ENCODE measurements around the gene RAB10. TPM values are rescaled to one million over a fixed set of nuclear protein-coding genes. Genes with fewer than 3 reads are reported as not detected.
"Not testable (repeated sequence)": the region's sequence is repeated elsewhere in the genome, so short reads cannot be mapped to it uniquely, and the experiment has no call there.

Gene RAB10
- total and polyA plus RNA-seq, 4 experiments from 2014 or later, result 67.8 to 108 (median 91.8) TPM

GRCh38 chr2:26103752-26104151 lies 69.9 kb downstream of the RAB10 start:
- no peaks in the 10 kb centered on the region for H3K9me3 ChIP-seq (ENCODE audit: control insufficient read depth in 1 of 2, low read length in 2 of 2)
- peaks cover 37% of the 10 kb centered on the region in 2 donors for H3K36me3 Mint-ChIP-seq
- POLR2A ChIA-PET (ENCODE audit: partially characterized antibody), result no interaction called here
- intact Hi-C loops (cut with micrococcal nuclease), result no loop called here
- no peak overlapping the region for H3K27ac ChIP-seq (ENCODE audit: low read depth, low read length)
- no peak overlapping the region for H3K27ac Mint-ChIP-seq
- peaks cover 10 to 33% (median 23%) of the 10 kb centered on the region in 4 donors for H3K4me1 Mint-ChIP-seq
- no peak overlapping the region for H3K4me3 ChIP-seq (ENCODE audit: low read length in 2 of 2)
- H3K36me3 ChIP-seq (ENCODE audit: insufficient read depth, low read length), result peaks cover 8% of the 10 kb centered on the region
- no peaks in the 10 kb centered on the region for H3K27me3 Mint-ChIP-seq
- no peaks in the 10 kb centered on the region for H3K27me3 ChIP-seq (ENCODE audit: insufficient read depth, low read length)
- DNase-seq, result no peak
- no peak overlapping the region for H3K4me3 Mint-ChIP-seq
- no peaks in the 10 kb centered on the region for H3K4me1 ChIP-seq (ENCODE audit: insufficient read depth, low read length)
- CTCF ChIA-PET (ENCODE audit: partially characterized antibody), result no interaction called here
- H3K9me3 Mint-ChIP-seq, result peaks cover 0 to 13% (median 0%) of the 10 kb centered on the region in 8 donors

GRCh38 chr2:26108701-26109100 lies 74.8 kb downstream of the RAB10 start:
- intact Hi-C loops (cut with micrococcal nuclease); H3K36me3 ChIP-seq (ENCODE audit: insufficient read depth, low read length); DNase-seq; H3K27me3 ChIP-seq (ENCODE audit: insufficient read depth, low read length); H3K27ac ChIP-seq (ENCODE audit: low read depth, low read length); H3K27me3 Mint-ChIP-seq; H3K4me3 Mint-ChIP-seq; H3K4me1 ChIP-seq (ENCODE audit: insufficient read depth, low read length); H3K9me3 ChIP-seq (ENCODE audit: control insufficient read depth in 1 of 2, low read length in 2 of 2); CTCF ChIA-PET (ENCODE audit: partially characterized antibody); POLR2A ChIA-PET (ENCODE audit: partially characterized antibody); H3K9me3 Mint-ChIP-seq; H3K27ac Mint-ChIP-seq; H3K4me3 ChIP-seq (ENCODE audit: low read length in 2 of 2): not testable (repeated sequence)
- Mint-ChIP-seq H3K36me3 (peaks cover 20 to 33% of the 10 kb centered on the region in 2 donors), H3K4me1 (peaks cover 7 to 13% (median 9%) of the 10 kb centered on the region in 4 donors)

- H3K36me3 Mint-ChIP-seq, result peaks cover 17 to 32% of the 10 kb centered on the region in 2 donors
- peaks cover 8 to 22% (median 8%) of the 10 kb centered on the region in 4 donors for H3K4me1 Mint-ChIP-seq
- H3K9me3 ChIP-seq (ENCODE audit: control insufficient read depth in 1 of 2, low read length in 2 of 2), result no peaks in the 10 kb centered on the region
- ChIA-PET CTCF (ENCODE audit: partially characterized antibody) (interaction anchor here (0.8 kb wide), 1 partner anchor 17 kb away, joined by 3 read pairs; no protein-coding TSS in a partner anchor), POLR2A (ENCODE audit: partially characterized antibody) (no interaction called here)
- no peaks in the 10 kb centered on the region for H3K27me3 ChIP-seq (ENCODE audit: insufficient read depth, low read length)
- intact Hi-C loops (cut with micrococcal nuclease), result no loop called here
- H3K27ac ChIP-seq (ENCODE audit: low read depth, low read length), result no peak overlapping the region
- no peak overlapping the region for H3K4me3 ChIP-seq (ENCODE audit: low read length in 2 of 2)
- no peak for DNase-seq
- no peak overlapping the region for H3K4me3 Mint-ChIP-seq
- H3K27me3 Mint-ChIP-seq, result no peaks in the 10 kb centered on the region
- no peaks in the 10 kb centered on the region for H3K9me3 Mint-ChIP-seq
- H3K4me1 ChIP-seq (ENCODE audit: insufficient read depth, low read length), result no peaks in the 10 kb centered on the region
- H3K27ac Mint-ChIP-seq, result no peak overlapping the region
- peaks cover 7% of the 10 kb centered on the region for H3K36me3 ChIP-seq (ENCODE audit: insufficient read depth, low read length)
Measured at GRCh38 chr2:26112201-26112600, 78.3 kb downstream of the RAB10 start.

- ChIA-PET POLR2A (ENCODE audit: partially characterized antibody) (no interaction called here), CTCF (ENCODE audit: partially characterized antibody) (no interaction called here)
- H3K9me3 Mint-ChIP-seq, result no peaks in the 10 kb centered on the region
- no peak overlapping the region for H3K4me3 ChIP-seq (ENCODE audit: low read length in 2 of 2)
- H3K4me1 Mint-ChIP-seq, result peaks cover 4 to 28% (median 10%) of the 10 kb centered on the region in 4 donors
- intact Hi-C loops (cut with micrococcal nuclease), result no loop called here
- H3K9me3 ChIP-seq (ENCODE audit: control insufficient read depth in 1 of 2, low read length in 2 of 2), result no peaks in the 10 kb centered on the region
- no peaks in the 10 kb centered on the region for H3K27me3 Mint-ChIP-seq
- peak overlapping the region in 2 of 7 donors; percentile 23 to 57 for H3K27ac Mint-ChIP-seq
- H3K27me3 ChIP-seq (ENCODE audit: insufficient read depth, low read length), result no peaks in the 10 kb centered on the region
- H3K27ac ChIP-seq (ENCODE audit: low read depth, low read length), result no peak overlapping the region
- H3K4me1 ChIP-seq (ENCODE audit: insufficient read depth, low read length), result no peaks in the 10 kb centered on the region
- H3K36me3 Mint-ChIP-seq, result peaks cover 17 to 32% of the 10 kb centered on the region in 2 donors
- no peak overlapping the region for H3K4me3 Mint-ChIP-seq
- peaks cover 7% of the 10 kb centered on the region for H3K36me3 ChIP-seq (ENCODE audit: insufficient read depth, low read length)
- DNase-seq, result no peak
Measured at GRCh38 chr2:26114151-26114550, 80.3 kb downstream of the RAB10 start.

- H3K27me3 ChIP-seq (ENCODE audit: insufficient read depth, low read length), result no peaks in the 10 kb centered on the region
- no peak for DNase-seq
- intact Hi-C loops (cut with micrococcal nuclease), result no loop called here
- Mint-ChIP-seq H3K4me1 (peaks cover 12 to 35% (median 18%) of the 10 kb centered on the region in 4 donors), H3K27ac (peak overlapping the region in 1 of 7 donors; percentile 67), H3K36me3 (peaks cover 10 to 13% of the 10 kb centered on the region in 2 donors), H3K4me3 (no peak overlapping the region), H3K9me3 (no peaks in the 10 kb centered on the region), H3K27me3 (no peaks in the 10 kb centered on the region)
- no peaks in the 10 kb centered on the region for H3K36me3 ChIP-seq (ENCODE audit: insufficient read depth, low read length)
- ChIA-PET POLR2A (ENCODE audit: partially characterized antibody) (no interaction called here), CTCF (ENCODE audit: partially characterized antibody) (interaction anchor here (1.3 kb wide), 1 partner anchor 31 kb away, joined by 4 read pairs; no protein-coding TSS in a partner anchor)
- H3K4me1 ChIP-seq (ENCODE audit: insufficient read depth, low read length), result no peaks in the 10 kb centered on the region
- H3K4me3 ChIP-seq (ENCODE audit: low read length in 2 of 2), result no peak overlapping the region
- H3K9me3 ChIP-seq (ENCODE audit: control insufficient read depth in 1 of 2, low read length in 2 of 2), result no peaks in the 10 kb centered on the region
- H3K27ac ChIP-seq (ENCODE audit: low read depth, low read length), result no peak overlapping the region
Measured at GRCh38 chr2:26118682-26119081, 84.8 kb downstream of the RAB10 start.

- DNase-seq, result no peak
- H3K36me3 Mint-ChIP-seq, result peaks cover 7 to 10% of the 10 kb centered on the region in 2 donors
- Histone ChIP-seq H3K4me1 (ENCODE audit: insufficient read depth, low read length) (no peaks in the 10 kb centered on the region), H3K9me3 (ENCODE audit: control insufficient read depth in 1 of 2, low read length in 2 of 2) (no peaks in the 10 kb centered on the region), H3K4me3 (ENCODE audit: low read length in 2 of 2) (no peak overlapping the region), H3K36me3 (ENCODE audit: insufficient read depth, low read length) (no peaks in the 10 kb centered on the region), H3K27ac (ENCODE audit: low read depth, low read length) (no peak overlapping the region), H3K27me3 (ENCODE audit: insufficient read depth, low read length) (no peaks in the 10 kb centered on the region)
- H3K4me1 Mint-ChIP-seq, result peaks cover 14 to 32% (median 17%) of the 10 kb centered on the region in 4 donors
- no peak overlapping the region for H3K4me3 Mint-ChIP-seq
- ChIA-PET POLR2A (ENCODE audit: partially characterized antibody) (interaction anchor here (1.0 kb wide), 1 partner anchor 41 kb away, joined by 3 read pairs; no protein-coding TSS in a partner anchor), CTCF (ENCODE audit: partially characterized antibody) (interaction anchor here (0.6 kb wide), 1 partner anchor 35 kb away, joined by 3 read pairs; no protein-coding TSS in a partner anchor)
- H3K27me3 Mint-ChIP-seq, result no peaks in the 10 kb centered on the region
- intact Hi-C loops (cut with micrococcal nuclease), result no loop called here
- no peaks in the 10 kb centered on the region for H3K9me3 Mint-ChIP-seq
- H3K27ac Mint-ChIP-seq, result peak overlapping the region in 1 of 7 donors; percentile 20
Measured at GRCh38 chr2:26119521-26119920, 85.6 kb downstream of the RAB10 start.

- ChIA-PET CTCF (ENCODE audit: partially characterized antibody) (interaction anchor here (1.4 to 1.6 kb wide), 2 partner anchors 35 to 172 kb away, joined by 3 read pairs; no protein-coding TSS in a partner anchor), POLR2A (ENCODE audit: partially characterized antibody) (no interaction called here)
- no peak overlapping the region for H3K4me3 Mint-ChIP-seq
- Histone ChIP-seq H3K9me3 (ENCODE audit: control insufficient read depth in 1 of 2, low read length in 2 of 2) (no peaks in the 10 kb centered on the region), H3K36me3 (ENCODE audit: insufficient read depth, low read length) (no peaks in the 10 kb centered on the region), H3K27ac (ENCODE audit: low read depth, low read length) (no peak overlapping the region), H3K4me3 (ENCODE audit: low read length in 2 of 2) (no peak overlapping the region), H3K4me1 (ENCODE audit: insufficient read depth, low read length) (no peaks in the 10 kb centered on the region), H3K27me3 (ENCODE audit: insufficient read depth, low read length) (no peaks in the 10 kb centered on the region)
- H3K36me3 Mint-ChIP-seq, result peaks cover 4 to 14% of the 10 kb centered on the region in 2 donors
- intact Hi-C loops (cut with micrococcal nuclease), result no loop called here
- no peaks in the 10 kb centered on the region for H3K27me3 Mint-ChIP-seq
- peak overlapping the region in 3 of 7 donors; percentile 26 to 76 (median 45) for H3K27ac Mint-ChIP-seq
- no peak for DNase-seq
- no peaks in the 10 kb centered on the region for H3K9me3 Mint-ChIP-seq
- peaks cover 12 to 35% (median 16%) of the 10 kb centered on the region in 4 donors for H3K4me1 Mint-ChIP-seq
Measured at GRCh38 chr2:26122630-26123029, 88.7 kb downstream of the RAB10 start.
